Measurements from ENCODE around the gene EHMT1. TPM values are rescaled to one million over a fixed set of nuclear protein-coding genes. Genes with fewer than 3 reads are reported as not detected.

EHMT1 gene
- total RNA-seq, 6 experiments from 2014 or later, result 41.0 to 116 (median 46.9) TPM

DNA sequence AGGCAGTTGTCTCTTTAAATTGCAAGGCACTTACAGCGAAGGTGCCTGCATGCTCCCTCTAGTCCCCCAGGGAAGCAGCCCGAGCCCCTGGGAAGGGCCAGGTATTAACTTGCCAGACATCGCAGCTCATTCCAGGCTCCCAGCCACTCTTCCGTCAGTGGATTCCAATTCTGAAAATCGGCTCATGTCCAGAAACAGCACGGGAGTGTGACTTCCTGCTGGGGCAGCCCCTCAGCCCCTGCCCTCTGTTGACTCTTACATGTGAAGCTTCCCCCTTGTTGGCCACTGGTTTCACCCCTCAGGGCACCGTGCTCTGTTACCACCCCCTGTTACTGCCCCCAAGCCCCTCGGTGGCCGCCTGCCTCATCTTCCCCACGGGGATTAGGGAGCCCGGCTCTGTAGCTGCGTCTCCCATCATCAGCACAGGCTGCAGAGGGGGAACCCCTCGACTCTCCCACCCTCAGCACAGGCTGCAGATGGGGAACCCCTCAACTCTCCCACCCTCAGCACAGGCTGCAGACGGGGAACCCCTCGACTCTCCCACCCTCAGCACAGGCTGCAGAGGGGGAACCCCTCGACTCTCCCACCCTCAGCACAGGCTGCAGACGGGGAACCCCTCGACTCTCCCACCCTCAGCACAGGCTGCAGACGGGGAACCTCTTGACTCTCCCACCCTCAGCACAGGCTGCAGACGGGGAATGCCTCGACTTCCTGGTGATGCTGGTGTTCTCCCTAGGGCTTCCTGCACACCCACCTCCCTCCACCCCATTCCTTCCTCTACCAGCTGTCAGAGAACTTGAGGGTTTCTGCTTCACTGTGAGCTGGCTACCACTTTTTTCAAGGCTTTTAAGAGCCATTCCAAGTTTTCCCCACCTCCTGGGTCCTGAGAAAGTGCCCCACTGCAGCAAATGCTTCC, 247.7 kb downstream of the EHMT1 start:
- no peak for DNase-seq
- H3K36me3 Mint-ChIP-seq (ENCODE audit: low read depth), result no peaks in the 10 kb centered on the region
- peaks cover 18% of the 10 kb centered on the region for H3K27me3 Mint-ChIP-seq (ENCODE audit: insufficient read depth)
- TF ChIP-seq CTCF (IDR thresholded peaks at IDR 0.05), result no peak
- no peak overlapping the region for H3K4me3 Mint-ChIP-seq
- H3K27ac Mint-ChIP-seq, result no peak overlapping the region
- H3K9me3 Mint-ChIP-seq, result peaks cover 15% of the 10 kb centered on the region
- H3K4me1 Mint-ChIP-seq (ENCODE audit: low read depth), result no peaks in the 10 kb centered on the region

DNA sequence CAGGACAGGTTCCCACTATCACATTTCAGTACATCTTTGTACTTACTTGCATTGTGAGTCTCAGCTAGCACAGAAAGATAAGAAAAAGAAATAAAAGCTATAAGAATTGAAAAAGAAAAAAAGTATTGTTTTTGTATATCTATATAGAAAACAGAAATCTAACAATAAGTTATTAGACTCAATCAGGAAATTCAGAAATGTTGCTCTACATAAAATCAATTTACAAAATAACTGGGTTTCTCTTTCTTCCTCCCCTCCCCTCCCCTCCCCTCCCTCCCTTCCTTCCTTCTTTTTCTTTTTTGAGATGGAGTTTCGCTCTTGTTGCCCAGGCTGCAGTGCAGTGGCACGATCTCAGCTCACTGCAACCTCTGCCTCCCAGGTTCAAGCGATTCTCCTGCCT, 251.6 kb downstream of the EHMT1 start:
- H3K27me3 Mint-ChIP-seq (ENCODE audit: insufficient read depth), result peaks cover 9% of the 10 kb centered on the region
- DNase-seq, result no peak
- peaks cover 9% of the 10 kb centered on the region; the same call in 1 of the 2 replicates for H3K9me3 Mint-ChIP-seq
- H3K4me1 Mint-ChIP-seq (ENCODE audit: low read depth), result no peaks in the 10 kb centered on the region
- no peak overlapping the region for H3K27ac Mint-ChIP-seq
- no peak overlapping the region for H3K4me3 Mint-ChIP-seq
- no peak for TF ChIP-seq CTCF (IDR thresholded peaks at IDR 0.05)
- H3K36me3 Mint-ChIP-seq (ENCODE audit: low read depth), result no peaks in the 10 kb centered on the region

DNA sequence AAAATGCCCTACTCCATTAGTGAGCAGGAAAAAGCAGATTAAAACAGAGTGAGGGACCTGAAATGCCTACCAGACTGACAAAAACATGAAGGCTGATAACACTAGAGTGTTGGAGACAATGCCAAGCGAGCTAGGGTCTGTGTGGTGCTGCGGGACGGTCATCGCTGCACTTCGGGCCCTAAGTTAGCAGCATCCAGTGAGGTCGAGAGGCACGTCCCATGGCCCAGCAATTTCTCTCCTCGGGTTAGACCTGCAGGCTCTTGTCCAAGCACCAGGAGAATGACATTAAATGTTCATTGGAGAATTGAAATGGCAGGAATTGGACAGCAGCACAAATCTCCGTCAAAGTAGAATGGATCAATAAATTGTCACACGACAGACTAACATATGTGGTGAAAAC, 253.5 kb downstream of the EHMT1 start:
- Mint-ChIP-seq H3K9me3 (peaks cover 20% of the 10 kb centered on the region), H3K27ac (no peak overlapping the region), H3K36me3 (ENCODE audit: low read depth) (peaks cover 5% of the 10 kb centered on the region), H3K4me3 (no peak overlapping the region), H3K27me3 (ENCODE audit: insufficient read depth) (peaks cover 11% of the 10 kb centered on the region), H3K4me1 (ENCODE audit: low read depth) (no peaks in the 10 kb centered on the region)
- no peak for DNase-seq
- no peak for TF ChIP-seq CTCF (IDR thresholded peaks at IDR 0.05)

- H3K27me3 Mint-ChIP-seq (ENCODE audit: insufficient read depth), result peaks cover 5% of the 10 kb centered on the region
- no peaks in the 10 kb centered on the region for H3K4me1 Mint-ChIP-seq (ENCODE audit: low read depth)
Observed at GRCh38 chr9:137873408-137873807, 254.6 kb downstream of the EHMT1 start.

GRCh38 chr9:137873858-137874362, 255.1 kb downstream of the EHMT1 start:
- Mint-ChIP-seq H3K27ac (no peak overlapping the region), H3K27me3 (ENCODE audit: insufficient read depth) (peaks cover 5% of the 10 kb centered on the region), H3K36me3 (ENCODE audit: low read depth) (peaks cover 5% of the 10 kb centered on the region), H3K4me1 (ENCODE audit: low read depth) (no peaks in the 10 kb centered on the region), H3K4me3 (no peak overlapping the region), H3K9me3 (peaks cover 11% of the 10 kb centered on the region)
- DNase-seq, result no peak
- TF ChIP-seq CTCF (IDR thresholded peaks at IDR 0.05), result no peak

More at GRCh38 chr9:137873408-137873807, 254.6 kb downstream of the EHMT1 start:
- no peak overlapping the region for H3K4me3 Mint-ChIP-seq
- DNase-seq, result no peak
- TF ChIP-seq CTCF (IDR thresholded peaks at IDR 0.05), result no peak
- no peak overlapping the region for H3K27ac Mint-ChIP-seq
- peaks cover 5% of the 10 kb centered on the region for H3K36me3 Mint-ChIP-seq (ENCODE audit: low read depth)
- peaks cover 13% of the 10 kb centered on the region for H3K9me3 Mint-ChIP-seq

Measured in HFFc6 (cell line).